Measurements from ENCODE around the gene CPT2. TPM values are rescaled to one million over a fixed set of nuclear protein-coding genes. Genes with fewer than 3 reads are reported as not detected.

Gene CPT2
- polyA plus RNA-seq, 2 of the 4 experiments (the other 2 are of a cell fraction), result 5.9 to 8.4 TPM

DNA sequence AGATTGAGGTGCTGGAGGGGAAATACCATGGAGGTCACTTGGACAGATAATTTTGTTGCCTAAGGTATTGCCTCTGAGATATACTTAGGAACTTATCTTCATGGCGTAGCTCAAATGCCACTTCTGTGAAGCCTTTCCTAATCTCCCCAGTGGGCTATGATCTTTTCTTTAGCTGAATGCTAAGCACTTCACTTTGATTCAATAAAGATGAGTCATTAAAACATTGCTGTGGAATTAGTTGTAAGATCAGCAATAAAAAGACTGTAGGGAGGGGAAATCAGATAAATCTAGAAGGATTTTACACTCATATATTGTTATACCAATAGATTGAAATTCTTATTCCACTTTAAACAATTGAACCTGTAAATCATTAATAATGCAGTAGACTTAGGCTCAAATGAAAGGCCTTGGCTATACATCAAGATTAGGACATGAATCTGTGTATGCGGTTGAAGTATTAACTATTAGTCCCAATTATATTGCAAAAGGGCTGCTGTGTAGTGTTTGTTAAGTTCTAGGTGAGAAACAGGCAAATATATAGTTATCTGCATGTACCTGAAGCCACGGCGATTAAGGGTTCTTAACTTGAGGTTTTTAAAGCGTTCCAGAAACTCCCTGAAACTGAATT, 60.9 kb downstream of the CPT2 start:
- Histone ChIP-seq H3K9me3 (no peaks in the 10 kb centered on the region), H3K4me2 (no peak overlapping the region), H3K27ac (no peak overlapping the region), H3K4me3 (no peak overlapping the region), H3K4me1 (no peaks in the 10 kb centered on the region)
- ATAC-seq (no peak), FAIRE-seq (no peak), DNase-seq (ENCODE audit: low read depth in 1 of 2, low spot score in 1 of 2) (no peak)
- WGBS (ENCODE audit: missing lambda C conversion rate), result 91% methylated on average over 5 of the region's 5 CpGs
- no peak for TF ChIP-seq RFX5 (IDR thresholded peaks at IDR 0.05)
- TF ChIP-seq, protein P1, sequence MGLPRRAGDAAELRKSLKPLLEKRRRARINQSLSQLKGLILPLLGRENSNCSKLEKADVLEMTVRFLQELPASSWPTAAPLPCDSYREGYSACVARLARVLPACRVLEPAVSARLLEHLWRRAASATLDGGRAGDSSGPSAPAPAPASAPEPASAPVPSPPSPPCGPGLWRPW (IDR thresholded peaks at IDR 0.05), result no peak
- POLR2A ChIA-PET, result no interaction called here
- CTCF ChIA-PET, result interaction anchor here (0.6 to 2.1 kb wide), 4 partner anchors 9 to 502 kb away, joined by 3 to 9 read pairs (median 4); no protein-coding TSS in a partner anchor

DNA sequence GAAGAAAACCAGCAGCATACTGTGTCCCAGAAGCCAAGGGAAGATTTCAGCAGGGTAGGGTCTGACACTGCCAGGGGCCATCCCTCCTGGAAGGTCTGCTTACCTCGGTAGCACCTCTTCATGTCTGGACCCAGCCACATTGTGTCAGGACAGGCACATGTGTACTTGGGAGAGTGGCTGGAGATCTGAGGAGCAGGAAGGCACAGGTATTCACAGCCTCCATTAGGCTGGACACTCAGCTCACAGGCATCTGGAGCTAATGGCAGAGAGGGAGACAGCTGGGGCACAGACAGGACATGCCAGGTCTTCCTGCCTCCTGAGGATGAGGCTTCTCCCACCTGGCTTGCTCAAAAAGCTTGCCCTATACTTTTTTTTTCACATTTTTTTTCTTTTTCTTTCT, 61.6 kb downstream of the CPT2 start:
- TF ChIP-seq, protein P2, sequence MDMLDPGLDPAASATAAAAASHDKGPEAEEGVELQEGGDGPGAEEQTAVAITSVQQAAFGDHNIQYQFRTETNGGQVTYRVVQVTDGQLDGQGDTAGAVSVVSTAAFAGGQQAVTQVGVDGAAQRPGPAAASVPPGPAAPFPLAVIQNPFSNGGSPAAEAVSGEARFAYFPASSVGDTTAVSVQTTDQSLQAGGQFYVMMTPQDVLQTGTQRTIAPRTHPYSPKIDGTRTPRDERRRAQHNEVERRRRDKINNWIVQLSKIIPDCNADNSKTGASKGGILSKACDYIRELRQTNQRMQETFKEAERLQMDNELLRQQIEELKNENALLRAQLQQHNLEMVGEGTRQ (IDR thresholded peaks at IDR 0.05), result no peak
- TF ChIP-seq, protein P1 (IDR thresholded peaks at IDR 0.05), result no peak
- TF ChIP-seq ZSCAN20 (CRISPR knock-in tag; IDR thresholded peaks at IDR 0.05) (no peak), EP300 (IDR thresholded peaks at IDR 0.05) (no peak), MAFK (IDR thresholded peaks at IDR 0.05; ENCODE audit: partially characterized antibody) (no peak), POLR2AphosphoS2 (conservative IDR thresholded peaks at IDR 0.05; ENCODE audit: low read length) (no peak), GATA3 (IDR thresholded peaks at IDR 0.05; ENCODE audit: borderline replicate concordance) (no peak), BHLHE40 (IDR thresholded peaks at IDR 0.05; ENCODE audit: low read depth, low read length) (no peak), HDAC2 (IDR thresholded peaks at IDR 0.05) (no peak), KDM1A (IDR thresholded peaks at IDR 0.05; ENCODE audit: low read depth) (no peak)
- TF ChIP-seq, protein P3, sequence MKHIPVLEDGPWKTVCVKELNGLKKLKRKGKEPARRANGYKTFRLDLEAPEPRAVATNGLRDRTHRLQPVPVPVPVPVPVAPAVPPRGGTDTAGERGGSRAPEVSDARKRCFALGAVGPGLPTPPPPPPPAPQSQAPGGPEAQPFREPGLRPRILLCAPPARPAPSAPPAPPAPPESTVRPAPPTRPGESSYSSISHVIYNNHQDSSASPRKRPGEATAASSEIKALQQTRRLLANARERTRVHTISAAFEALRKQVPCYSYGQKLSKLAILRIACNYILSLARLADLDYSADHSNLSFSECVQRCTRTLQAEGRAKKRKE (CRISPR knock-in tag; IDR thresholded peaks at IDR 0.05; ENCODE audit: low read depth), result no peak
- no peaks in the 10 kb centered on the region for H3K9me3 ChIP-seq
- ATAC-seq (no peak; a peak in 1 of 6 replicates), FAIRE-seq (no peak), DNase-seq (ENCODE audit: low read depth in 1 of 2, low spot score in 1 of 2) (no peak)
- H3K4me1 ChIP-seq, result no peaks in the 10 kb centered on the region
- no peak overlapping the region for H3K4me3 ChIP-seq
- ChIA-PET POLR2A (no interaction called here), CTCF (interaction anchor here (0.6 to 1.5 kb wide), 3 partner anchors 20 to 503 kb away, joined by 3 to 4 read pairs (median 3); no protein-coding TSS in a partner anchor)
- H3K27ac ChIP-seq, result no peak overlapping the region
- H3K4me2 ChIP-seq, result no peak overlapping the region
- WGBS (ENCODE audit: missing lambda C conversion rate), result 83% methylated on average over 1 of the region's 1 CpG

DNA sequence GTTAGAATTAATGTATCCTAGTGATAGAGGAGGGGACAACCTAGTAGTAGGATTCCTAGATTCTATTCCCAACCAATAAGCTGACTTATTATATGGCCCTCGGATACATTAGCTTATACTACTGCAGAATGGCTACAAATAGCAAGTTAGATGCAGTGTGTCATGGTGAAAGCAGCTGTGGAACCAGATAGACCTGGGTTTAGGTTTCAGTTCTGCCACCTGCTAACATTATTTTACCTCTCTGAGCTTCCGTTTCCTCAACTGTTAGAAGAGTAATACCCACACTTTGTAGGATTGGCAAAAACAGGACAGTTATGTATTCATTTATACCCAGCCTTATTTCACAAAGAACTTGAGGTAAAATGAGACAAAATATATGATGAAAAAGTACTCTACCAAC, 63.3 kb downstream of the CPT2 start:
- FAIRE-seq (no peak), DNase-seq (ENCODE audit: low read depth in 1 of 2, low spot score in 1 of 2) (no peak), ATAC-seq (no peak)
- CTCF ChIA-PET, result interaction anchor here (1.0 kb wide), 2 partner anchors 18 to 36 kb away, joined by 3 to 6 read pairs; no protein-coding TSS in a partner anchor
- Histone ChIP-seq H3K4me1 (no peaks in the 10 kb centered on the region), H3K4me2 (no peak overlapping the region), H3K9me3 (no peaks in the 10 kb centered on the region), H3K27ac (no peak overlapping the region), H3K4me3 (no peak overlapping the region)
- 100% methylated on average over 2 of the region's 2 CpGs for WGBS (ENCODE audit: missing lambda C conversion rate)
- POLR2A ChIA-PET, result no interaction called here
- TF ChIP-seq NPAS2 (CRISPR knock-in tag; IDR thresholded peaks at IDR 0.05; ENCODE audit: borderline replicate concordance) (no peak), EHF (CRISPR knock-in tag; IDR thresholded peaks at IDR 0.05) (no peak), EHMT2 (IDR thresholded peaks at IDR 0.05; ENCODE audit: low read depth) (no peak), MAFK (IDR thresholded peaks at IDR 0.05; ENCODE audit: partially characterized antibody) (no peak), HOXB13 (CRISPR knock-in tag; IDR thresholded peaks at IDR 0.05; ENCODE audit: low read depth) (no peak), RAD21 (conservative IDR thresholded peaks at IDR 0.05 in 1 of 2, IDR thresholded peaks at IDR 0.05 in 1 of 2) (no peak), CHD2 (IDR thresholded peaks at IDR 0.05; ENCODE audit: low read length, partially characterized antibody) (no peak), ESRRA (IDR thresholded peaks at IDR 0.05; ENCODE audit: borderline replicate concordance, low read length) (no peak), BHLHE40 (IDR thresholded peaks at IDR 0.05; ENCODE audit: low read depth, low read length) (no peak), TP53 (CRISPR knock-in tag; IDR thresholded peaks at IDR 0.05) (no peak), RFX5 (IDR thresholded peaks at IDR 0.05) (no peak), MYC (IDR thresholded peaks at IDR 0.05; ENCODE audit: borderline replicate concordance, low read length) (no peak), JUNB (IDR thresholded peaks at IDR 0.05) (no peak), TFCP2L1 (CRISPR knock-in tag; IDR thresholded peaks at IDR 0.05) (no peak)
- TF ChIP-seq, protein P4, sequence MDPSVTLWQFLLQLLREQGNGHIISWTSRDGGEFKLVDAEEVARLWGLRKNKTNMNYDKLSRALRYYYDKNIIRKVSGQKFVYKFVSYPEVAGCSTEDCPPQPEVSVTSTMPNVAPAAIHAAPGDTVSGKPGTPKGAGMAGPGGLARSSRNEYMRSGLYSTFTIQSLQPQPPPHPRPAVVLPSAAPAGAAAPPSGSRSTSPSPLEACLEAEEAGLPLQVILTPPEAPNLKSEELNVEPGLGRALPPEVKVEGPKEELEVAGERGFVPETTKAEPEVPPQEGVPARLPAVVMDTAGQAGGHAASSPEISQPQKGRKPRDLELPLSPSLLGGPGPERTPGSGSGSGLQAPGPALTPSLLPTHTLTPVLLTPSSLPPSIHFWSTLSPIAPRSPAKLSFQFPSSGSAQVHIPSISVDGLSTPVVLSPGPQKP (IDR thresholded peaks at IDR 0.05; ENCODE audit: low read depth, low read length), result no peak
- TF ChIP-seq, protein P5, sequence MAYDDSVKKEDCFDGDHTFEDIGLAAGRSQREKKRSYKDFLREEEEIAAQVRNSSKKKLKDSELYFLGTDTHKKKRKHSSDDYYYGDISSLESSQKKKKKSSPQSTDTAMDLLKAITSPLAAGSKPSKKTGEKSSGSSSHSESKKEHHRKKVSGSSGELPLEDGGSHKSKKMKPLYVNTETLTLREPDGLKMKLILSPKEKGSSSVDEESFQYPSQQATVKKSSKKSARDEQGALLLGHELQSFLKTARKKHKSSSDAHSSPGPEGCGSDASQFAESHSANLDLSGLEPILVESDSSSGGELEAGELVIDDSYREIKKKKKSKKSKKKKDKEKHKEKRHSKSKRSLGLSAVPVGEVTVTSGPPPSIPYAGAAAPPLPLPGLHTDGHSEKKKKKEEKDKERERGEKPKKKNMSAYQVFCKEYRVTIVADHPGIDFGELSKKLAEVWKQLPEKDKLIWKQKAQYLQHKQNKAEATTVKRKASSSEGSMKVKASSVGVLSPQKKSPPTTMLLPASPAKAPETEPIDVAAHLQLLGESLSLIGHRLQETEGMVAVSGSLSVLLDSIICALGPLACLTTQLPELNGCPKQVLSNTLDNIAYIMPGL (CRISPR knock-in tag; IDR thresholded peaks at IDR 0.05; ENCODE audit: borderline replicate concordance), result no peak
- TF ChIP-seq, protein P6, sequence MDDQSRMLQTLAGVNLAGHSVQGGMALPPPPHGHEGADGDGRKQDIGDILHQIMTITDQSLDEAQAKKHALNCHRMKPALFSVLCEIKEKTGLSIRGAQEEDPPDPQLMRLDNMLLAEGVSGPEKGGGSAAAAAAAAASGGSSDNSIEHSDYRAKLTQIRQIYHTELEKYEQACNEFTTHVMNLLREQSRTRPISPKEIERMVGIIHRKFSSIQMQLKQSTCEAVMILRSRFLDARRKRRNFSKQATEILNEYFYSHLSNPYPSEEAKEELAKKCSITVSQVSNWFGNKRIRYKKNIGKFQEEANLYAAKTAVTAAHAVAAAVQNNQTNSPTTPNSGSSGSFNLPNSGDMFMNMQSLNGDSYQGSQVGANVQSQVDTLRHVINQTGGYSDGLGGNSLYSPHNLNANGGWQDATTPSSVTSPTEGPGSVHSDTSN (IDR thresholded peaks at IDR 0.05), result no peak
- TF ChIP-seq, protein P3 (CRISPR knock-in tag; IDR thresholded peaks at IDR 0.05; ENCODE audit: low read depth), result no peak

Measured in A549 (cell line).